ENCODE data around the gene MAGEA8. TPM values are rescaled to one million over a fixed set of nuclear protein-coding genes. Genes with fewer than 3 reads are reported as not detected.
"Not testable (repeated sequence)": the region's sequence is repeated elsewhere in the genome, so short reads cannot be mapped to it uniquely, and the experiment has no call there.

The MAGEA8 gene
- total and polyA plus RNA-seq, 2 experiments from 2014 or later = not detected

GRCh38 chrX:149871940-149872339 lies 9.0 kb upstream of the MAGEA8 start:
- Histone ChIP-seq H3F3A (replicated peaks; ENCODE audit: low read depth) (no peaks in the 10 kb centered on the region), H2AFZ (peak overlapping the region; percentile 66; the same call in 1 of the 2 replicates), H3K4me2 (no peak overlapping the region), H3K4me3 (no peak overlapping the region), H3K4me1 (ENCODE audit: insufficient read depth) (no peaks in the 10 kb centered on the region), H3K79me2 (replicated peaks; ENCODE audit: insufficient read depth) (no peaks in the 10 kb centered on the region), H4K20me1 (replicated peaks; ENCODE audit: insufficient read depth) (no peaks in the 10 kb centered on the region), H3K27me3 (ENCODE audit: insufficient read depth) (no peaks in the 10 kb centered on the region), H3K27ac (ENCODE audit: low read depth) (no peak overlapping the region), H3K36me3 (ENCODE audit: insufficient read depth) (no peaks in the 10 kb centered on the region), H3K9me2 (ENCODE audit: insufficient read depth) (no peaks in the 10 kb centered on the region)
- no peaks in the 10 kb centered on the region for H3K36me3 Mint-ChIP-seq (ENCODE audit: low read depth)
- ATAC-seq (peak; percentile 81), DNase-seq (ENCODE audit: low spot score) (peak; percentile 55)
- no peaks in the 10 kb centered on the region for H3K27me3 Mint-ChIP-seq (ENCODE audit: insufficient read depth, low read depth, poor library complexity)
- H3K9me3 Mint-ChIP-seq = no peaks in the 10 kb centered on the region; the same call in 2 of the 3 replicates
- TF ChIP-seq CTCF (conservative IDR thresholded peaks at IDR 0.05; ENCODE audit: low read depth in 2 of 2) = peak; percentile 55 to 81
- no peak for TF ChIP-seq EZH2 (IDR thresholded peaks at IDR 0.05; ENCODE audit: low read depth, unreplicated experiment)
- no peak overlapping the region for H3K4me3 Mint-ChIP-seq
- H3K27ac Mint-ChIP-seq = no peak overlapping the region
- peaks cover 5% of the 10 kb centered on the region; the same call in 2 of the 3 replicates for H3K4me1 Mint-ChIP-seq

GRCh38 chrX:149877157-149877556 lies 3.8 kb upstream of the MAGEA8 start:
- Histone ChIP-seq H3K27me3 (ENCODE audit: insufficient read depth) (no peaks in the 10 kb centered on the region), H3K4me1 (ENCODE audit: insufficient read depth) (no peaks in the 10 kb centered on the region), H3K36me3 (ENCODE audit: insufficient read depth) (no peaks in the 10 kb centered on the region), H3K9me2 (ENCODE audit: insufficient read depth) (no peaks in the 10 kb centered on the region), H4K20me1 (replicated peaks; ENCODE audit: insufficient read depth) (no peaks in the 10 kb centered on the region), H3K27ac (ENCODE audit: low read depth) (no peak overlapping the region), H3K4me3 (no peak overlapping the region), H2AFZ (no peak overlapping the region), H3K4me2 (no peak overlapping the region), H3K79me2 (replicated peaks; ENCODE audit: insufficient read depth) (no peaks in the 10 kb centered on the region), H3F3A (replicated peaks; ENCODE audit: low read depth) (no peaks in the 10 kb centered on the region)
- ATAC-seq = no peak
- Mint-ChIP-seq H3K27me3 (ENCODE audit: insufficient read depth, low read depth, poor library complexity) (no peaks in the 10 kb centered on the region), H3K27ac (no peak overlapping the region), H3K36me3 (ENCODE audit: low read depth) (no peaks in the 10 kb centered on the region), H3K9me3 (no peaks in the 10 kb centered on the region), H3K4me1 (no peaks in the 10 kb centered on the region; the same call in 2 of the 3 replicates), H3K4me3 (no peak overlapping the region)
- no peak for DNase-seq (ENCODE audit: low spot score)
- TF ChIP-seq EZH2phosphoT487 (IDR thresholded peaks at IDR 0.05; ENCODE audit: unreplicated experiment) = no peak
- TF ChIP-seq REST (IDR thresholded peaks at IDR 0.05; ENCODE audit: unreplicated experiment) = no peak

- Histone ChIP-seq H3K4me3 (no peak overlapping the region), H4K20me1 (replicated peaks; ENCODE audit: insufficient read depth) (no peaks in the 10 kb centered on the region), H2AFZ (no peak overlapping the region), H3K27me3 (ENCODE audit: insufficient read depth) (no peaks in the 10 kb centered on the region), H3K27ac (ENCODE audit: low read depth) (no peak overlapping the region), H3K4me2 (no peak overlapping the region), H3K79me2 (replicated peaks; ENCODE audit: insufficient read depth) (no peaks in the 10 kb centered on the region), H3F3A (replicated peaks; ENCODE audit: low read depth) (no peaks in the 10 kb centered on the region), H3K36me3 (ENCODE audit: insufficient read depth) (no peaks in the 10 kb centered on the region), H3K9me2 (ENCODE audit: insufficient read depth) (no peaks in the 10 kb centered on the region), H3K4me1 (ENCODE audit: insufficient read depth) (no peaks in the 10 kb centered on the region)
- H3K4me3 Mint-ChIP-seq = no peak overlapping the region
- no peaks in the 10 kb centered on the region for H3K27me3 Mint-ChIP-seq (ENCODE audit: insufficient read depth, low read depth, poor library complexity)
- TF ChIP-seq POLR2AphosphoS5 (IDR thresholded peaks at IDR 0.05; ENCODE audit: low read depth) (no peak), EZH2 (IDR thresholded peaks at IDR 0.05; ENCODE audit: low read depth, unreplicated experiment) (no peak), STAT1 (IDR thresholded peaks at IDR 0.05; ENCODE audit: unreplicated experiment) (no peak), EZH2phosphoT487 (IDR thresholded peaks at IDR 0.05; ENCODE audit: unreplicated experiment) (no peak), JUNB (IDR thresholded peaks at IDR 0.05; ENCODE audit: unreplicated experiment) (no peak)
- ATAC-seq (no peak), DNase-seq (ENCODE audit: low spot score) (no peak)
- no peaks in the 10 kb centered on the region for H3K9me3 Mint-ChIP-seq
- no peaks in the 10 kb centered on the region for H3K36me3 Mint-ChIP-seq (ENCODE audit: low read depth)
- no peak overlapping the region for H3K27ac Mint-ChIP-seq
- no peaks in the 10 kb centered on the region for H3K4me1 Mint-ChIP-seq
Observed at GRCh38 chrX:149877636-149878035, 3.3 kb upstream of the MAGEA8 start.

- not testable (repeated sequence) for H3K4me1 ChIP-seq (ENCODE audit: insufficient read depth); H3K27me3 ChIP-seq (ENCODE audit: insufficient read depth); H3K79me2 ChIP-seq (replicated peaks; ENCODE audit: insufficient read depth); H3K9me2 ChIP-seq (ENCODE audit: insufficient read depth); H3K9me3 Mint-ChIP-seq; H3K27me3 Mint-ChIP-seq (ENCODE audit: insufficient read depth, low read depth, poor library complexity); H3K36me3 ChIP-seq (ENCODE audit: insufficient read depth); H3K4me1 Mint-ChIP-seq; H3K27ac ChIP-seq (ENCODE audit: low read depth); H3F3A ChIP-seq (replicated peaks; ENCODE audit: low read depth); H3K4me2 ChIP-seq; H2AFZ ChIP-seq; ATAC-seq; DNase-seq (ENCODE audit: low spot score); H3K4me3 ChIP-seq; H3K27ac Mint-ChIP-seq; H3K36me3 Mint-ChIP-seq (ENCODE audit: low read depth); H3K4me3 Mint-ChIP-seq; H4K20me1 ChIP-seq (replicated peaks; ENCODE audit: insufficient read depth)
Observed at GRCh38 chrX:149890828-149891227, 9.8 kb downstream of the MAGEA8 start.

Measured in GM23338 (cell line).